GM18502 (cell line): ENCODE data around the gene MALAT1.

Experiments used
- ATAC-seq: cut with Tn5 transposase; IDR thresholded peaks from one replicate; pipeline ENCODE4 v1.9.1; 2021; ENCODE audit warnings: mild to moderate bottlenecking; ENCODE audit not compliant: unreplicated experiment, poor library complexity

The MALAT1 gene

GRCh38 chr11:65478388-65479183 is 20.3 kb upstream of the MALAT1 start:
- no peak for ATAC-seq

GRCh38 chr11:65479184-65480145 is 19.4 kb upstream of the MALAT1 start:
- no peak for ATAC-seq

- no peak for ATAC-seq
Observed at GRCh38 chr11:65482306-65482850, 16.5 kb upstream of the MALAT1 start.

- no peak for ATAC-seq
Observed at GRCh38 chr11:65485920-65486219, 13.0 kb upstream of the MALAT1 start.

GRCh38 chr11:65486570-65487466 is 12.0 kb upstream of the MALAT1 start:
- ATAC-seq: no peak

- ATAC-seq: peak; percentile 63
Observed at GRCh38 chr11:65487467-65488272, 11.2 kb upstream of the MALAT1 start.

- ATAC-seq: peak; percentile 25
Observed at GRCh38 chr11:65488273-65489034, 10.4 kb upstream of the MALAT1 start.

GRCh38 chr11:65489035-65489705 is 9.7 kb upstream of the MALAT1 start:
- ATAC-seq: no peak

GRCh38 chr11:65489706-65490320 is 9.0 kb upstream of the MALAT1 start:
- ATAC-seq: no peak

- no peak for ATAC-seq
Observed at GRCh38 chr11:65491163-65491465, 7.7 kb upstream of the MALAT1 start.

GRCh38 chr11:65491614-65492386 is 7.0 kb upstream of the MALAT1 start:
- no peak for ATAC-seq

GRCh38 chr11:65492387-65492636 is 6.5 kb upstream of the MALAT1 start:
- no peak for ATAC-seq

- ATAC-seq: no peak
Observed at GRCh38 chr11:65492637-65493366, 6.0 kb upstream of the MALAT1 start.

GRCh38 chr11:65493367-65494176 is 5.3 kb upstream of the MALAT1 start:
- ATAC-seq: no peak

GRCh38 chr11:65496304-65497140 is 2.3 kb upstream of the MALAT1 start:
- peak; percentile 0 for ATAC-seq
